Neural progenitor cell (in vitro differentiated cells): Measurements from ENCODE around the gene WEE1. TPM values are rescaled to one million over a fixed set of nuclear protein-coding genes. Genes with fewer than 3 reads are reported as not detected.
A peak's percentile ranks its signal among the peaks of the same experiment; 100 is the strongest.

Experiments used
- DNase-seq: peaks from one replicate; pipeline ENCODE4 v3.0.0-alpha.2; 2016; ENCODE audit warnings: low spot score
- H2AFZ ChIP-seq: fragments of 200-600 bp; sonication (generic); replicated peaks from 2 replicates; pipeline ENCODE4 v1.6.1; 2016; ENCODE audit warnings: antibody characterized with exemption
- H3F3A ChIP-seq: fragments of 200-600 bp; sonication (generic); 2 replicates; pipeline ENCODE4 v1.6.1; 2016; ENCODE audit warnings: antibody characterized with exemption, low read depth
- H3K27ac ChIP-seq: fragments of 200-600 bp; sonication (generic); 2 replicates; pipeline ENCODE4 v1.5.1; 2016; ENCODE audit warnings: mild to moderate bottlenecking
- H3K27me3 ChIP-seq: fragments of 200-600 bp; sonication (generic); 2 replicates; pipeline ENCODE4 v1.6.1; 2016; ENCODE audit warnings: mild to moderate bottlenecking, moderate library complexity
- H3K36me3 ChIP-seq: fragments of 200-600 bp; sonication (generic); 2 replicates; pipeline ENCODE4 v1.5.1; 2016
- H3K4me1 ChIP-seq: fragments of 200-600 bp; sonication (generic); 2 replicates; pipeline ENCODE4 v1.6.1; 2016; ENCODE audit warnings: mixed run types
- H3K4me2 ChIP-seq: fragments of 200-600 bp; sonication (generic); 2 replicates; pipeline ENCODE4 v1.6.1; 2016
- H3K4me3 ChIP-seq: fragments of 200-600 bp; sonication (generic); 2 replicates; pipeline ENCODE4 v1.5.1; 2016
- H3K79me2 ChIP-seq: fragments of 200-600 bp; sonication (generic); 2 replicates; pipeline ENCODE4 v1.6.1; 2016; ENCODE audit warnings: low read depth
- H3K9ac ChIP-seq: fragments of 200-600 bp; sonication (generic); 2 replicates; pipeline ENCODE4 v1.6.1; 2016
- H3K9me3 ChIP-seq: fragments of 200-600 bp; sonication (generic); 2 replicates; pipeline ENCODE4 v1.5.1; 2016; ENCODE audit warnings: low read depth
- H4K20me1 ChIP-seq: fragments of 200-600 bp; sonication (generic); 2 replicates; pipeline ENCODE4 v1.6.1; 2016; ENCODE audit warnings: low read depth
- H3K27ac Mint-ChIP-seq: 3 replicates; pipeline ENCODE4 v1.8.0; 2021; ENCODE audit warnings: mixed read lengths
- H3K27me3 Mint-ChIP-seq: 2 replicates; pipeline ENCODE4 v1.8.0; 2022; ENCODE audit warnings: low read depth, mild to moderate bottlenecking, inconsistent platforms, moderate library complexity, mixed read lengths; ENCODE audit not compliant: insufficient read depth
- H3K36me3 Mint-ChIP-seq: 3 replicates; pipeline ENCODE4 v1.8.0; 2021; ENCODE audit warnings: mixed read lengths
- H3K4me1 Mint-ChIP-seq: 3 replicates; pipeline ENCODE4 v1.8.0; 2021; ENCODE audit warnings: mixed read lengths
- H3K4me3 Mint-ChIP-seq: 3 replicates; pipeline ENCODE4 v1.8.0; 2021; ENCODE audit warnings: mild to moderate bottlenecking, moderate library complexity, mixed read lengths
- H3K9me3 Mint-ChIP-seq: 3 replicates; pipeline ENCODE4 v1.8.0; 2020; ENCODE audit warnings: mixed read lengths
- EZH2 ChIP-seq: fragments of 200-600 bp; sonication (generic); IDR thresholded peaks from 2 replicates; pipeline ENCODE4 v1.6.1; 2017; ENCODE audit warnings: antibody characterized with exemption, mild to moderate bottlenecking, moderate library complexity
- EZH2phosphoT487 ChIP-seq: fragments of 200-600 bp; sonication (generic); IDR thresholded peaks from 2 replicates; pipeline ENCODE4 v1.6.1; 2017; ENCODE audit warnings: antibody characterized with exemption
- total RNA-seq: library from RNA; depleted of rRNA; stranded (reverse); fragments of >200 nt; gene quantifications from 2 replicates; pipeline ENCODE4 v1.2.3, GENCODE V29; 2015; ENCODE audit warnings: low replicate concordance
- TF ChIP-seq, protein P1 (sequence below): fragments of 200-600 bp; sonication (generic); IDR thresholded peaks from 2 replicates; pipeline ENCODE4 v1.5.1; 2017; ENCODE audit warnings: antibody characterized with exemption, mild to moderate bottlenecking

WEE1 gene
- total RNA-seq, 1 donor from 2014 or later: 156 TPM

DNA sequence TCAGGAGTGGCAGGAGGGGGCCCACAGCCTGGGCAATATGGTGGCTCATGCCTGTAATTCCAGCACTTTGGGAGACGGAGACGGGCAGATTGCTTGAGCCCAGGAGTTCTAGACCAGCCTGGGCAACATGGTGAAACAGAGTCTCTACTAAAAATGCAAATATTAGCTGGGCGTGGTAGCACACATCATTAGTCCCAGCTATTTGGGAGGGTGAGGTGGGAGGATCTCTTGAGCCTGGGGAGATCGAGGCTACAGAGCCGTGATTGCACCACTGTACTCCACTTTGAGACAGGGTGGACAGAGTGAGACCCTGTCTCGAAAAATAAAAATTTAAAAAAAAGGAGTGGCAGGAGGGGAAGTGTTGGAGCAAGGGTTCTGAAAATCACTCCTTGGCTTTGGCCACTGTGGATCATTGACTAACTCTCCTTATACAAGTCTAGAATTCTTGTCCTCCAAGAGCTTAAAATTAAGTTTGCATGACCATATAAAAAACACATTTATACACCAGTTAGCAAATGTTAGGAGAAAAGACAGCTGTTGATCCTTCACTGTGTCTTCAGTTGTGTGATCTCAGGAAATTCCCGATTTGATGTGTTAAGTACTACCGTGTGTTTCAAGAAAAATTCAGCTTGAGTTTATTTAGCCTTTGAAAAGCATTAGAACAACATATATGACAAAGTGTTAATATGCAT is 2.3 kb upstream of the WEE1 start:
- H3K9ac ChIP-seq: no peak overlapping the region
- peaks cover 25% of the 10 kb centered on the region for H3K4me1 ChIP-seq
- H3K27me3 ChIP-seq: peaks cover 13% of the 10 kb centered on the region
- no peaks in the 10 kb centered on the region for H3K9me3 Mint-ChIP-seq
- H3K4me3 ChIP-seq: no peak overlapping the region
- peaks cover 41% of the 10 kb centered on the region for H3F3A ChIP-seq
- H4K20me1 ChIP-seq: peaks cover 17% of the 10 kb centered on the region
- no peak overlapping the region for H3K4me2 ChIP-seq
- TF ChIP-seq EZH2phosphoT487 (no peak), EZH2 (no peak)
- TF ChIP-seq, protein P1, sequence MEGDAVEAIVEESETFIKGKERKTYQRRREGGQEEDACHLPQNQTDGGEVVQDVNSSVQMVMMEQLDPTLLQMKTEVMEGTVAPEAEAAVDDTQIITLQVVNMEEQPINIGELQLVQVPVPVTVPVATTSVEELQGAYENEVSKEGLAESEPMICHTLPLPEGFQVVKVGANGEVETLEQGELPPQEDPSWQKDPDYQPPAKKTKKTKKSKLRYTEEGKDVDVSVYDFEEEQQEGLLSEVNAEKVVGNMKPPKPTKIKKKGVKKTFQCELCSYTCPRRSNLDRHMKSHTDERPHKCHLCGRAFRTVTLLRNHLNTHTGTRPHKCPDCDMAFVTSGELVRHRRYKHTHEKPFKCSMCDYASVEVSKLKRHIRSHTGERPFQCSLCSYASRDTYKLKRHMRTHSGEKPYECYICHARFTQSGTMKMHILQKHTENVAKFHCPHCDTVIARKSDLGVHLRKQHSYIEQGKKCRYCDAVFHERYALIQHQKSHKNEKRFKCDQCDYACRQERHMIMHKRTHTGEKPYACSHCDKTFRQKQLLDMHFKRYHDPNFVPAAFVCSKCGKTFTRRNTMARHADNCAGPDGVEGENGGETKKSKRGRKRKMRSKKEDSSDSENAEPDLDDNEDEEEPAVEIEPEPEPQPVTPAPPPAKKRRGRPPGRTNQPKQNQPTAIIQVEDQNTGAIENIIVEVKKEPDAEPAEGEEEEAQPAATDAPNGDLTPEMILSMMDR: no peak
- H3K4me1 Mint-ChIP-seq: peaks cover 49% of the 10 kb centered on the region
- H3K36me3 Mint-ChIP-seq: peaks cover 9% of the 10 kb centered on the region
- H3K79me2 ChIP-seq: peaks cover 26% of the 10 kb centered on the region
- H2AFZ ChIP-seq: no peak overlapping the region
- H3K9me3 ChIP-seq: no peaks in the 10 kb centered on the region
- H3K27ac ChIP-seq: no peak overlapping the region
- H3K27ac Mint-ChIP-seq: peak overlapping the region; percentile 96
- peak overlapping the region; percentile 86 for H3K4me3 Mint-ChIP-seq
- no peaks in the 10 kb centered on the region for H3K36me3 ChIP-seq
- H3K27me3 Mint-ChIP-seq: peaks cover 6% of the 10 kb centered on the region
- DNase-seq: no peak

DNA sequence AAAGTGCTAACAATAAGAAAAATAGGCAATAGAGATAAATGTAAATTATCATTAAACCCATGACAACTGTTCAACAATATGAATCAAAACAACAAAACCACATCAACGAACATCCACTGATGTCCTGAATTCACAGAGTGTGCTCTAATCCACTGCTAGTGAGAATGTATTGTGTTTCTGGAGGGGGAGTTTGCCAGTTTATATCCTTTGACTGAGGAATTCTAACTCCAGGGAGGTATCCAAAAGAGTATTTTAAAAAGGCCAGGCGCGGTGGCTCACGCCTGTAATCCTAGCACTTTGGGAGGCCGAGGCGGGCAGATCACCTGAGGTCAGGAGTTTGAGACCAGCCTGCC is 1.7 kb upstream of the WEE1 start:
- peak overlapping the region; percentile 96 for H3K27ac Mint-ChIP-seq
- no peaks in the 10 kb centered on the region for H3K9me3 ChIP-seq

DNA sequence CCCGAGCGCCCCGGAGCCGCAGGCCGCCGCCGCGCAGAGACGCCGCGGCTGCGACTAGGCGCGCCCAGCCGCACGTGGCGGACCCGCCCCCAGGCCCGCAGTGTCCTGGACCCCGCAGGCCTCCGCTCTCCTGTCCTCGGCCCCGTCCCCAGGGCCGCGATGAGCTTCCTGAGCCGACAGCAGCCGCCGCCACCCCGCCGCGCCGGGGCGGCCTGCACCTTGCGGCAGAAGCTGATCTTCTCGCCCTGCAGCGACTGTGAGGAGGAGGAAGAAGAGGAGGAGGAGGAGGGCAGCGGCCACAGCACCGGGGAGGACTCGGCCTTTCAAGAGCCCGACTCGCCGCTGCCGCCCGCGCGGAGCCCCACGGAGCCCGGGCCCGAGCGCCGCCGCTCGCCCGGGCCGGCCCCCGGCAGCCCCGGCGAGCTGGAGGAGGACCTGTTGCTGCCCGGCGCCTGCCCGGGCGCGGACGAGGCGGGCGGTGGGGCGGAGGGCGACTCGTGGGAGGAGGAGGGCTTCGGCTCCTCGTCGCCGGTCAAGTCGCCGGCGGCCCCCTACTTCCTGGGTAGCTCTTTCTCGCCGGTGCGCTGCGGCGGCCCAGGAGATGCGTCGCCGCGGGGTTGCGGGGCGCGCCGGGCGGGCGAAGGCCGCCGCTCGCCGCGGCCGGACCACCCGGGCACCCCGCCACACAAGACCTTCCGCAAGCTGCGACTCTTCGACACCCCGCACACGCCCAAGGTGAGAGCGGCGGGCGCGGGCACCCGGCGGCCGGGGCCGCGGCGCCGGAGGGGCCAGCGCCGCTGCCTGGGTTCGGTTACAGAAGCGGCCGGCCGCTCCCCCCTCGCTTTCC is 528 bp downstream of the WEE1 start:
- Mint-ChIP-seq H3K36me3 (peaks cover 24% of the 10 kb centered on the region), H3K9me3 (no peaks in the 10 kb centered on the region), H3K4me3 (peak overlapping the region; percentile 98), H3K4me1 (peaks cover 47% of the 10 kb centered on the region), H3K27me3 (peaks cover 6% of the 10 kb centered on the region), H3K27ac (peak overlapping the region; percentile 93)
- peaks cover 45% of the 10 kb centered on the region for H4K20me1 ChIP-seq
- H3K4me2 ChIP-seq: peak overlapping the region; percentile 82
- peaks cover 23% of the 10 kb centered on the region for H3F3A ChIP-seq
- peaks cover 13% of the 10 kb centered on the region for H3K27me3 ChIP-seq
- peak; percentile 55 for DNase-seq
- TF ChIP-seq EZH2 (no peak), EZH2phosphoT487 (no peak)
- TF ChIP-seq, protein P1: no peak
- H3K27ac ChIP-seq: peak overlapping the region; percentile 90
- H3K9me3 ChIP-seq: no peaks in the 10 kb centered on the region
- H3K9ac ChIP-seq: peak overlapping the region; percentile 77
- peaks cover 54% of the 10 kb centered on the region for H3K79me2 ChIP-seq
- H3K4me3 ChIP-seq: peak overlapping the region; percentile 73
- H3K36me3 ChIP-seq: peaks cover 12% of the 10 kb centered on the region
- H3K4me1 ChIP-seq: peaks cover 32% of the 10 kb centered on the region
- no peak overlapping the region for H2AFZ ChIP-seq

More for the DNA sequence above, 1.7 kb upstream of the WEE1 start:
- Mint-ChIP-seq H3K9me3 (no peaks in the 10 kb centered on the region), H3K4me3 (peak overlapping the region; percentile 86), H3K36me3 (peaks cover 14% of the 10 kb centered on the region), H3K27me3 (peaks cover 6% of the 10 kb centered on the region), H3K4me1 (peaks cover 49% of the 10 kb centered on the region)
- peak overlapping the region; percentile 77 for H3K4me2 ChIP-seq
- no peak overlapping the region for H2AFZ ChIP-seq
- peaks cover 25% of the 10 kb centered on the region for H3K4me1 ChIP-seq
- H3K36me3 ChIP-seq: no peaks in the 10 kb centered on the region
- peaks cover 31% of the 10 kb centered on the region for H3K79me2 ChIP-seq
- H3K27me3 ChIP-seq: peaks cover 13% of the 10 kb centered on the region
- DNase-seq: no peak
- H3K9ac ChIP-seq: no peak overlapping the region
- H4K20me1 ChIP-seq: peaks cover 22% of the 10 kb centered on the region
- H3F3A ChIP-seq: peaks cover 36% of the 10 kb centered on the region
- TF ChIP-seq, protein P1: no peak
- TF ChIP-seq EZH2 (no peak), EZH2phosphoT487 (no peak)
- no peak overlapping the region for H3K27ac ChIP-seq
- H3K4me3 ChIP-seq: no peak overlapping the region
